A673 (cell line): ENCODE measurements around the gene RNU4-1. TPM values are rescaled to one million over a fixed set of nuclear protein-coding genes. Genes with fewer than 3 reads are reported as not detected.

Experiments used
- Bru-seq: library from RNA; stranded (reverse); fragments of 400-500 nt; gene quantifications from one replicate; lab custom pipeline; 2021; lab: Mats Ljungman, UMichigan
- BruChase-seq, 2 experiments: library from RNA; stranded (reverse); fragments of 400-500 nt; gene quantifications; one replicate each; lab custom pipeline; 2021; lab: Mats Ljungman, UMichigan
- BruUV-seq: library from RNA; stranded (reverse); fragments of 400-500 nt; replicated peaks from 2 replicates; lab custom pipeline; 2021; lab: Mats Ljungman, UMichigan
- CTCF ChIA-PET: fragments of 300-600 bp; sonication (Branson Sonifier 250); formaldehyde crosslinking; loops from one replicate; lab custom pipeline; 2022; ENCODE audit warnings: antibody characterized with exemption; lab: Charles Lee
- POLR2A ChIA-PET: fragments of 300-600 bp; sonication (Branson Sonifier 250); formaldehyde crosslinking; loops from one replicate; lab custom pipeline; 2022; ENCODE audit warnings: antibody characterized with exemption; ENCODE audit not compliant: low non-redundant PET; lab: Charles Lee
- DNase-seq: peaks from one replicate; pipeline ENCODE4 v3.0.0-alpha.2; 2015; ENCODE audit warnings: low spot score
- H3K27ac ChIP-seq: fragments of 200-600 bp; sonication (generic); 2 replicates; pipeline ENCODE4 v1.5.1; 2016; ENCODE audit warnings: mixed run types, low read depth, mild to moderate bottlenecking, mixed read lengths, antibody characterized with exemption, low read length; ENCODE audit not compliant: poor library complexity, severe bottlenecking
- H3K27me3 ChIP-seq: fragments of 200-600 bp; sonication (generic); replicated peaks from 2 replicates; pipeline ENCODE4 v1.6.1; 2017; ENCODE audit warnings: mixed run types, low read depth, mild to moderate bottlenecking, mixed read lengths, antibody characterized with exemption, low read length; ENCODE audit not compliant: insufficient read depth, poor library complexity
- H3K36me3 ChIP-seq: fragments of 200-600 bp; sonication (generic); 2 replicates; pipeline ENCODE4 v1.6.1; 2016; ENCODE audit warnings: mixed run types, mild to moderate bottlenecking, mixed read lengths, antibody characterized with exemption, low read length; ENCODE audit not compliant: insufficient read depth, poor library complexity, severe bottlenecking
- H3K4me1 ChIP-seq: fragments of 200-600 bp; sonication (generic); 2 replicates; pipeline ENCODE4 v1.6.1; 2017; ENCODE audit warnings: mixed run types, mild to moderate bottlenecking, mixed read lengths, antibody characterized with exemption, low read length; ENCODE audit not compliant: insufficient read depth, poor library complexity, severe bottlenecking
- H3K4me3 ChIP-seq: fragments of 200-600 bp; sonication (generic); 2 replicates; pipeline ENCODE4 v1.5.1; 2016; ENCODE audit warnings: low read depth, mixed run types, mild to moderate bottlenecking, mixed read lengths, low read length; ENCODE audit not compliant: poor library complexity, severe bottlenecking
- H3K9me3 ChIP-seq: fragments of 200-600 bp; sonication (generic); 2 replicates; pipeline ENCODE4 v1.6.1; 2016; ENCODE audit warnings: mixed run types, low read depth, mild to moderate bottlenecking, mixed read lengths, antibody characterized with exemption, low read length; ENCODE audit not compliant: poor library complexity, severe bottlenecking
- CTCF ChIP-seq: fragments of 300-800, 200-600 bp; sonication (generic); conservative IDR thresholded peaks from 2 replicates; pipeline ENCODE4 v1.5.1; 2017; ENCODE audit warnings: low read depth, mild to moderate bottlenecking, antibody characterized with exemption, low read length, moderate library complexity, mixed read lengths
- EZH2 ChIP-seq: fragments of 200-600 bp; sonication (generic); IDR thresholded peaks from 2 replicates; pipeline ENCODE4 v1.6.1; 2017; ENCODE audit warnings: borderline replicate concordance, low read depth, mild to moderate bottlenecking, mixed read lengths, antibody characterized with exemption, low read length; ENCODE audit not compliant: poor library complexity, severe bottlenecking
- intact Hi-C: fragments of 100-400 bp; cut with micrococcal nuclease; formaldehyde crosslinking; loops from one replicate; pipeline ENCODE4 v1.10.0; 2022; ENCODE audit not compliant: unreplicated experiment
- long read RNA-seq: library from polyadenylated mRNA; stranded (forward); transcript quantifications from one replicate; pipeline ENCODE4 v2.0.0, GENCODE V29; 2022
- total RNA-seq: library from RNA; stranded (reverse); gene quantifications from 2 replicates; pipeline ENCODE4 v1.2.3, GENCODE V29; 2021

RNU4-1 gene
- total RNA-seq: 1,130 and 1,293 TPM in 2 replicates
- percentile 96 among the genes with signal in this experiment for Bru-seq, nascent RNA
- BruChase-seq, experiment 1, labeled RNA remaining after a 2-hour chase: percentile 48 among the genes with signal in this experiment
- BruChase-seq, experiment 2, labeled RNA remaining after a 6-hour chase: percentile 56 among the genes with signal in this experiment
- long read RNA-seq: 0 reads

GRCh38 chr12:120292661-120293531 is at the start of gene RNU4-1:
Gene RNU4-1, minus strand, starts transcription at chr12:120293237.
- Histone ChIP-seq H3K27me3 (no peaks in the 10 kb centered on the region), H3K4me3 (peak within 1 kb of the TSS; percentile 54), H3K36me3 (no peaks in the 10 kb centered on the region), H3K4me1 (peaks cover 11% of the 10 kb centered on the region), H3K9me3 (no peaks in the 10 kb centered on the region), H3K27ac (peak within 1 kb of the TSS; percentile 100)
- CTCF ChIA-PET: interaction anchor here (0.6 to 3.5 kb wide), 5 partner anchors 9 to 65 kb away, joined by 4 to 23 read pairs (median 7); partner anchors contain the start of gene SIRT4
- DNase-seq: peak; percentile 98
- TF ChIP-seq CTCF (no peak), EZH2 (no peak)
- POLR2A ChIA-PET: interaction anchor here (0.7 to 2.8 kb wide), 6 partner anchors 9 to 413 kb away, joined by 3 to 21 read pairs (median 8); partner anchors contain the start of genes RPLP0 and SIRT4
- TSS peak; percentile 56 for BruUV-seq
- intact Hi-C loops: no loop called here

- Histone ChIP-seq H3K27me3 (no peaks in the 10 kb centered on the region), H3K4me1 (no peaks in the 10 kb centered on the region), H3K9me3 (peaks cover 7% of the 10 kb centered on the region), H3K27ac (no peak overlapping the region), H3K4me3 (no peak overlapping the region), H3K36me3 (no peaks in the 10 kb centered on the region)
- DNase-seq: no peak
- intact Hi-C loops: no loop called here
- POLR2A ChIA-PET: interaction anchor here (0.5 kb wide), 1 partner anchor 847 kb away, joined by 5 read pairs; no protein-coding TSS in a partner anchor
- TF ChIP-seq EZH2 (no peak), CTCF (no peak)
- CTCF ChIA-PET: no interaction called here
- BruUV-seq: no TSS peak
These were observed 49.4 kb upstream of the RNU4-1 start for GRCh38 chr12:120342175-120343038.

- H3K4me3 ChIP-seq: no peak overlapping the region
- ChIA-PET POLR2A (no interaction called here), CTCF (no interaction called here)
- H3K36me3 ChIP-seq: no peaks in the 10 kb centered on the region
- DNase-seq: no peak
- H3K27ac ChIP-seq: no peak overlapping the region
- no peaks in the 10 kb centered on the region for H3K27me3 ChIP-seq
- H3K4me1 ChIP-seq: no peaks in the 10 kb centered on the region
- peaks cover 10% of the 10 kb centered on the region for H3K9me3 ChIP-seq
- no TSS peak for BruUV-seq
- no peak for TF ChIP-seq CTCF
- no peak for TF ChIP-seq EZH2
- intact Hi-C loops: no loop called here
These were observed 46.2 kb upstream of the RNU4-1 start for GRCh38 chr12:120339256-120339655.
